Thyroid gland (tissue), 4 donors: ENCODE results near the gene RAE1.

Experiments
- POLR2A ChIP-seq, 2 donors: fragments of 450-650 bp; IDR thresholded peaks; one replicate each; pipeline ENCODE4 v1.6.1; 2017; ENCODE audit warnings: antibody characterized with exemption in 2 of 2, mild to moderate bottlenecking in 2 of 2, moderate library complexity in 1 of 2
- TF ChIP-seq, protein P1 (sequence below), 6 experiments: fragments of 200-600 bp in 3 of 6; fragments of 450-650 bp in 3 of 6; sonication (generic) in 3 of 6; IDR thresholded peaks; one replicate each; pipeline ENCODE4 v1.5.1; 2016 to 2019; ENCODE audit warnings: antibody characterized with exemption in 6 of 6, mild to moderate bottlenecking in 2 of 6, inconsistent platforms in 1 of 6, moderate library complexity in 1 of 6

DNA sequence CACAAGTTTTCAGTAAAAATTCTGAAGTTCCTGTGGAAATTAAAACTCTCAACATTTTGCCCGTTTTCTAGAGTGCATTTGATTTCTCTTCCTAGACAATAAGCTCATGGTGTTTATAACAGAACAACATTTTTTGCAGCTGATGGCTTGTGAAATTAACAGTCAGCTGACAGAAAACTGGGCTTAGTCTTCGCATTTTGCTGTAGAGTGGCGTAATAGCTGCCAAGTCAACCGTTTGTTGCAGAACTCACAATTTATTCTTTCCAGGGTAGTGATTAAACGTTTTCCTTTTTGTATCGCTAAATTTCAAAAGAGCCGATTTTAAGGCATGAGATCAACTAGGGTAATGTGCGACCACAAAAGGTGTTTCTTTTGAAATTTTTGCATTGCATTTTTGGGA lies 20.1 kb upstream of the RAE1 start:
- TF ChIP-seq, protein P1, sequence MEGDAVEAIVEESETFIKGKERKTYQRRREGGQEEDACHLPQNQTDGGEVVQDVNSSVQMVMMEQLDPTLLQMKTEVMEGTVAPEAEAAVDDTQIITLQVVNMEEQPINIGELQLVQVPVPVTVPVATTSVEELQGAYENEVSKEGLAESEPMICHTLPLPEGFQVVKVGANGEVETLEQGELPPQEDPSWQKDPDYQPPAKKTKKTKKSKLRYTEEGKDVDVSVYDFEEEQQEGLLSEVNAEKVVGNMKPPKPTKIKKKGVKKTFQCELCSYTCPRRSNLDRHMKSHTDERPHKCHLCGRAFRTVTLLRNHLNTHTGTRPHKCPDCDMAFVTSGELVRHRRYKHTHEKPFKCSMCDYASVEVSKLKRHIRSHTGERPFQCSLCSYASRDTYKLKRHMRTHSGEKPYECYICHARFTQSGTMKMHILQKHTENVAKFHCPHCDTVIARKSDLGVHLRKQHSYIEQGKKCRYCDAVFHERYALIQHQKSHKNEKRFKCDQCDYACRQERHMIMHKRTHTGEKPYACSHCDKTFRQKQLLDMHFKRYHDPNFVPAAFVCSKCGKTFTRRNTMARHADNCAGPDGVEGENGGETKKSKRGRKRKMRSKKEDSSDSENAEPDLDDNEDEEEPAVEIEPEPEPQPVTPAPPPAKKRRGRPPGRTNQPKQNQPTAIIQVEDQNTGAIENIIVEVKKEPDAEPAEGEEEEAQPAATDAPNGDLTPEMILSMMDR (IDR thresholded peaks at IDR 0.05) = no peak
- peak in 1 of 2 donors; percentile 51 for TF ChIP-seq POLR2A (IDR thresholded peaks at IDR 0.05)
